ENCODE results near the gene SNPH.

DNA sequence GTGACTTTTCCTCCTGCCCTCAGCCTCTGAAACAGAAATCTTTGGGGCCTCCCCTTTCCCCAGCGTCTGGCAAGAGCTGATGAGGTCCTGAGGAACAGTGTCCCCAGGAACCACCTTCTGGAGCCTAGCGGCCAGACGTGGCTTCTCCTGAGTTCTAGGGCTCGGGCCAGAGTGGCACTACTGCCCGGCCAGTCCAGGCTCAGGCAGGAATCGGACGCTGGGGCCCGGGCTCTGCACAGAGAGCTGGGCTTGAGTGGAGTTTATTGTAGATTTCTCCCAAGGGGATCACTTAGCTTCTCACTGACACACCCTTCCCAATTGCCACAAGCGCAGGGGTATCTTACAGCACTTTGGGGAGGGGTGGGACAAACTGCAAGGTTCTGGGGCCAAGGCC lies 42.6 kb downstream of the SNPH start:
- TF ChIP-seq, protein P1, sequence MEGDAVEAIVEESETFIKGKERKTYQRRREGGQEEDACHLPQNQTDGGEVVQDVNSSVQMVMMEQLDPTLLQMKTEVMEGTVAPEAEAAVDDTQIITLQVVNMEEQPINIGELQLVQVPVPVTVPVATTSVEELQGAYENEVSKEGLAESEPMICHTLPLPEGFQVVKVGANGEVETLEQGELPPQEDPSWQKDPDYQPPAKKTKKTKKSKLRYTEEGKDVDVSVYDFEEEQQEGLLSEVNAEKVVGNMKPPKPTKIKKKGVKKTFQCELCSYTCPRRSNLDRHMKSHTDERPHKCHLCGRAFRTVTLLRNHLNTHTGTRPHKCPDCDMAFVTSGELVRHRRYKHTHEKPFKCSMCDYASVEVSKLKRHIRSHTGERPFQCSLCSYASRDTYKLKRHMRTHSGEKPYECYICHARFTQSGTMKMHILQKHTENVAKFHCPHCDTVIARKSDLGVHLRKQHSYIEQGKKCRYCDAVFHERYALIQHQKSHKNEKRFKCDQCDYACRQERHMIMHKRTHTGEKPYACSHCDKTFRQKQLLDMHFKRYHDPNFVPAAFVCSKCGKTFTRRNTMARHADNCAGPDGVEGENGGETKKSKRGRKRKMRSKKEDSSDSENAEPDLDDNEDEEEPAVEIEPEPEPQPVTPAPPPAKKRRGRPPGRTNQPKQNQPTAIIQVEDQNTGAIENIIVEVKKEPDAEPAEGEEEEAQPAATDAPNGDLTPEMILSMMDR (IDR thresholded peaks at IDR 0.05), result no peak
- TF ChIP-seq POLR2A (IDR thresholded peaks at IDR 0.05) (no peak), POLR2AphosphoS5 (IDR thresholded peaks at IDR 0.05) (no peak)
